ENCODE data around the gene CALML3.

DNA sequence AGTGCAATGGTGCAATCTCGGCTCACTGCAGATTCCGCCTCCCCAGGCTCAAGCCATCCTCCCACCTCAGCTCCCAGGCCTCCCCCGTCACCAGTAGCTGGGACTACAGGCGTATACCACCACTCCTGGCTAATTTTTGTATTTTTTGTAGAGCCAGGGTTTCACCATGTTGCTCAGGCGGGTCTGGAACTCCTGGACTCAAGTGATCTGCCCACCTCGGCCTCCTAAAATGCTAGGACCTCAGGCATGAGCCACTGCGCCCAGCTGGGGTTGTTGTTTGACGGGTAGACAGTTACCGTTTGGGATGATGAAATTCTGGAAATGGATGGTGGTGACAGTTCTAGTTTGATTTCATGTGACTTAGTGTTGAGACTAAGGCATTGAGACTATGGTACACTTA lies 15.3 kb downstream of the CALML3 start:
- TF ChIP-seq, protein P1, sequence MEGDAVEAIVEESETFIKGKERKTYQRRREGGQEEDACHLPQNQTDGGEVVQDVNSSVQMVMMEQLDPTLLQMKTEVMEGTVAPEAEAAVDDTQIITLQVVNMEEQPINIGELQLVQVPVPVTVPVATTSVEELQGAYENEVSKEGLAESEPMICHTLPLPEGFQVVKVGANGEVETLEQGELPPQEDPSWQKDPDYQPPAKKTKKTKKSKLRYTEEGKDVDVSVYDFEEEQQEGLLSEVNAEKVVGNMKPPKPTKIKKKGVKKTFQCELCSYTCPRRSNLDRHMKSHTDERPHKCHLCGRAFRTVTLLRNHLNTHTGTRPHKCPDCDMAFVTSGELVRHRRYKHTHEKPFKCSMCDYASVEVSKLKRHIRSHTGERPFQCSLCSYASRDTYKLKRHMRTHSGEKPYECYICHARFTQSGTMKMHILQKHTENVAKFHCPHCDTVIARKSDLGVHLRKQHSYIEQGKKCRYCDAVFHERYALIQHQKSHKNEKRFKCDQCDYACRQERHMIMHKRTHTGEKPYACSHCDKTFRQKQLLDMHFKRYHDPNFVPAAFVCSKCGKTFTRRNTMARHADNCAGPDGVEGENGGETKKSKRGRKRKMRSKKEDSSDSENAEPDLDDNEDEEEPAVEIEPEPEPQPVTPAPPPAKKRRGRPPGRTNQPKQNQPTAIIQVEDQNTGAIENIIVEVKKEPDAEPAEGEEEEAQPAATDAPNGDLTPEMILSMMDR (IDR thresholded peaks at IDR 0.05 in 8 of 11, conservative IDR thresholded peaks at IDR 0.05 in 3 of 11) = no peak
- no peak for TF ChIP-seq POLR2A (IDR thresholded peaks at IDR 0.05)
- TF ChIP-seq POLR2AphosphoS5 (IDR thresholded peaks at IDR 0.05) = no peak

Data from spleen (tissue), 7 donors.